ENCODE results near the gene SPDYE2B.
"Not testable (repeated sequence)": the region's sequence is repeated elsewhere in the genome, so short reads cannot be mapped to it uniquely, and the experiment has no call there.

Gene SPDYE2B

GRCh38 chr7:102616507-102617125 is 33.5 kb upstream of the SPDYE2B start, which contains the start of gene RASA4:
Gene RASA4, minus strand, starts transcription at chr7:102616756. Its CDS starts 67 bp downstream, at chr7:102616689.
- DNase-seq (ENCODE audit: low spot score) = peak; percentile 43
- not testable (repeated sequence) for H2BK120ac ChIP-seq (ENCODE audit: low read depth, low read length); H3K36me3 ChIP-seq (replicated peaks in 1 of 2; ENCODE audit: control insufficient read depth in 2 of 2, insufficient read depth in 2 of 2, low read length in 2 of 2); H2BK12ac ChIP-seq (ENCODE audit: low read length); H2AK5ac ChIP-seq (ENCODE audit: low read depth, low read length); H3K14ac ChIP-seq (ENCODE audit: low read length); H3K9me3 ChIP-seq (replicated peaks in 1 of 2; ENCODE audit: control insufficient read depth in 2 of 2, insufficient read depth in 1 of 2, low read depth in 1 of 2, low read length in 2 of 2); H2BK15ac ChIP-seq (ENCODE audit: low read length); H3K4ac ChIP-seq (ENCODE audit: low read length); H2AFZ ChIP-seq (ENCODE audit: low read length); H3K18ac ChIP-seq (ENCODE audit: low read length); H3K27me3 ChIP-seq (ENCODE audit: control insufficient read depth in 3 of 3, insufficient read depth in 3 of 3, low read depth in 1 of 3, low read length in 3 of 3); H3K4me1 ChIP-seq (ENCODE audit: control insufficient read depth in 2 of 2, insufficient read depth in 1 of 2, low read depth in 1 of 2, low read length in 2 of 2); H3K23ac ChIP-seq (ENCODE audit: low read depth, low read length, poor library complexity); H2BK5ac ChIP-seq (ENCODE audit: low read length); H3K27ac ChIP-seq (replicated peaks; ENCODE audit: low read length); H3K79me1 ChIP-seq (ENCODE audit: low read depth, low read length); H4K8ac ChIP-seq (ENCODE audit: low read depth, low read length); H4K91ac ChIP-seq (ENCODE audit: low read depth, low read length, poor library complexity); H3K9ac ChIP-seq (ENCODE audit: low read depth, low read length, poor library complexity)
- peak within 1 kb of the TSS; percentile 39 to 77 for H3K4me3 ChIP-seq (ENCODE audit: low read length in 2 of 2)
- peak within 1 kb of the TSS; percentile 69 for H3K4me2 ChIP-seq (ENCODE audit: insufficient read depth, low read length, poor library complexity, severe bottlenecking)
- no CpG with 5 or more reads among the region's 62 CpGs for WGBS, 2 donors (ENCODE audit: extremely low coverage in 2 of 2, insufficient read length in 2 of 2, insufficient replicate concordance in 1 of 2)

GRCh38 chr7:102618122-102618521 is 32.0 kb upstream of the SPDYE2B start:
- not testable (repeated sequence) for H3K4me3 ChIP-seq (ENCODE audit: low read length in 2 of 2); H3K9ac ChIP-seq (ENCODE audit: low read depth, low read length, poor library complexity); H3K79me1 ChIP-seq (ENCODE audit: low read depth, low read length); H3K4me2 ChIP-seq (ENCODE audit: insufficient read depth, low read length, poor library complexity, severe bottlenecking); H3K27ac ChIP-seq (replicated peaks; ENCODE audit: low read length); H2BK12ac ChIP-seq (ENCODE audit: low read length); H3K4ac ChIP-seq (ENCODE audit: low read length); H2AK5ac ChIP-seq (ENCODE audit: low read depth, low read length); H2BK5ac ChIP-seq (ENCODE audit: low read length); H4K8ac ChIP-seq (ENCODE audit: low read depth, low read length); H3K9me3 ChIP-seq (replicated peaks in 1 of 2; ENCODE audit: control insufficient read depth in 2 of 2, insufficient read depth in 1 of 2, low read depth in 1 of 2, low read length in 2 of 2); H4K91ac ChIP-seq (ENCODE audit: low read depth, low read length, poor library complexity); H2BK120ac ChIP-seq (ENCODE audit: low read depth, low read length); H2BK15ac ChIP-seq (ENCODE audit: low read length); H3K18ac ChIP-seq (ENCODE audit: low read length); H3K23ac ChIP-seq (ENCODE audit: low read depth, low read length, poor library complexity); H3K27me3 ChIP-seq (ENCODE audit: control insufficient read depth in 3 of 3, insufficient read depth in 3 of 3, low read depth in 1 of 3, low read length in 3 of 3); H2AFZ ChIP-seq (ENCODE audit: low read length); H3K14ac ChIP-seq (ENCODE audit: low read length); DNase-seq (ENCODE audit: low spot score); H3K36me3 ChIP-seq (replicated peaks in 1 of 2; ENCODE audit: control insufficient read depth in 2 of 2, insufficient read depth in 2 of 2, low read length in 2 of 2); H3K4me1 ChIP-seq (ENCODE audit: control insufficient read depth in 2 of 2, insufficient read depth in 1 of 2, low read depth in 1 of 2, low read length in 2 of 2)
- WGBS, 2 donors (ENCODE audit: extremely low coverage in 2 of 2, insufficient read length in 2 of 2, insufficient replicate concordance in 1 of 2) = no CpG with 5 or more reads among the region's 8 CpGs

- not testable (repeated sequence) for H3K79me1 ChIP-seq (ENCODE audit: low read depth, low read length); H3K9me3 ChIP-seq (replicated peaks in 1 of 2; ENCODE audit: control insufficient read depth in 2 of 2, insufficient read depth in 1 of 2, low read depth in 1 of 2, low read length in 2 of 2); H3K14ac ChIP-seq (ENCODE audit: low read length); H3K4me1 ChIP-seq (ENCODE audit: control insufficient read depth in 2 of 2, insufficient read depth in 1 of 2, low read depth in 1 of 2, low read length in 2 of 2); H3K27me3 ChIP-seq (ENCODE audit: control insufficient read depth in 3 of 3, insufficient read depth in 3 of 3, low read depth in 1 of 3, low read length in 3 of 3); H2BK12ac ChIP-seq (ENCODE audit: low read length); H2AFZ ChIP-seq (ENCODE audit: low read length); H3K4ac ChIP-seq (ENCODE audit: low read length); H4K8ac ChIP-seq (ENCODE audit: low read depth, low read length); DNase-seq (ENCODE audit: low spot score); H3K9ac ChIP-seq (ENCODE audit: low read depth, low read length, poor library complexity); H2AK5ac ChIP-seq (ENCODE audit: low read depth, low read length); H3K4me2 ChIP-seq (ENCODE audit: insufficient read depth, low read length, poor library complexity, severe bottlenecking); H2BK5ac ChIP-seq (ENCODE audit: low read length); H3K23ac ChIP-seq (ENCODE audit: low read depth, low read length, poor library complexity); H4K91ac ChIP-seq (ENCODE audit: low read depth, low read length, poor library complexity); H2BK15ac ChIP-seq (ENCODE audit: low read length); H2BK120ac ChIP-seq (ENCODE audit: low read depth, low read length); H3K36me3 ChIP-seq (replicated peaks in 1 of 2; ENCODE audit: control insufficient read depth in 2 of 2, insufficient read depth in 2 of 2, low read length in 2 of 2); H3K4me3 ChIP-seq (ENCODE audit: low read length in 2 of 2); H3K18ac ChIP-seq (ENCODE audit: low read length); H3K27ac ChIP-seq (replicated peaks; ENCODE audit: low read length)
- no CpG with 5 or more reads among the region's 8 CpGs for WGBS, 2 donors (ENCODE audit: extremely low coverage in 2 of 2, insufficient read length in 2 of 2, insufficient replicate concordance in 1 of 2)
These were observed 22.7 kb upstream of the SPDYE2B start for GRCh38 chr7:102627271-102627904.

GRCh38 chr7:102630622-102631021 is 19.5 kb upstream of the SPDYE2B start:
- H2AK5ac ChIP-seq (ENCODE audit: low read depth, low read length); H4K91ac ChIP-seq (ENCODE audit: low read depth, low read length, poor library complexity); H3K9ac ChIP-seq (ENCODE audit: low read depth, low read length, poor library complexity); H3K4me3 ChIP-seq (ENCODE audit: low read length in 2 of 2); H3K36me3 ChIP-seq (replicated peaks in 1 of 2; ENCODE audit: control insufficient read depth in 2 of 2, insufficient read depth in 2 of 2, low read length in 2 of 2); H2BK12ac ChIP-seq (ENCODE audit: low read length); H2BK15ac ChIP-seq (ENCODE audit: low read length); H2BK120ac ChIP-seq (ENCODE audit: low read depth, low read length); H3K4me1 ChIP-seq (ENCODE audit: control insufficient read depth in 2 of 2, insufficient read depth in 1 of 2, low read depth in 1 of 2, low read length in 2 of 2); H3K9me3 ChIP-seq (replicated peaks in 1 of 2; ENCODE audit: control insufficient read depth in 2 of 2, insufficient read depth in 1 of 2, low read depth in 1 of 2, low read length in 2 of 2); H3K79me1 ChIP-seq (ENCODE audit: low read depth, low read length); H2AFZ ChIP-seq (ENCODE audit: low read length); H3K4ac ChIP-seq (ENCODE audit: low read length); H3K27ac ChIP-seq (replicated peaks; ENCODE audit: low read length); H3K27me3 ChIP-seq (ENCODE audit: control insufficient read depth in 3 of 3, insufficient read depth in 3 of 3, low read depth in 1 of 3, low read length in 3 of 3); H3K18ac ChIP-seq (ENCODE audit: low read length); DNase-seq (ENCODE audit: low spot score); H2BK5ac ChIP-seq (ENCODE audit: low read length); H4K8ac ChIP-seq (ENCODE audit: low read depth, low read length); H3K14ac ChIP-seq (ENCODE audit: low read length); H3K4me2 ChIP-seq (ENCODE audit: insufficient read depth, low read length, poor library complexity, severe bottlenecking); H3K23ac ChIP-seq (ENCODE audit: low read depth, low read length, poor library complexity): not testable (repeated sequence)
- WGBS, 2 donors (ENCODE audit: extremely low coverage in 2 of 2, insufficient read length in 2 of 2, insufficient replicate concordance in 1 of 2) = no CpG with 5 or more reads among the region's 9 CpGs

All from neuronal stem cell (in vitro differentiated cells).